Pancreas (tissue), 10 donors: ENCODE measurements around the gene S100A10. TPM values are rescaled to one million over a fixed set of nuclear protein-coding genes. Genes with fewer than 3 reads are reported as not detected.

Experiments
- ATAC-seq, 4 donors: fragments of 200-7000 bp; cut with Tn5 transposase; one replicate each; pipeline versions ENCODE4 v1.8.0 to v1.9.1; 2020; ENCODE audit warnings: mild to moderate bottlenecking in 4 of 4, moderate library complexity in 4 of 4
- DNase-seq, 6 donors: peaks; one replicate each; pipeline ENCODE4 v3.0.0-alpha.2; 2020
- FAIRE-seq: peaks from 2 replicates; lab custom pipeline; 2012; peaks lifted over from hg19 to GRCh38; lab: Jason Lieb, UNC
- H3K27ac ChIP-seq, 4 donors: fragments of 200-600 bp; sonication (generic); 1 replicate in 3 of 4; 2 replicates in 1 of 4; pipeline versions ENCODE4 v1.5.0 to v1.8.0; 2020
- H3K27me3 ChIP-seq, 4 donors: fragments of 200-600 bp; one replicate each; pipeline ENCODE4 v1.8.0; 2021
- H3K36me3 ChIP-seq, 3 donors: fragments of 200-600 bp; sonication (generic) in 1 of 3; one replicate each; pipeline versions ENCODE4 v1.5.0 to v1.8.0; 2020 to 2021
- H3K4me1 ChIP-seq, 3 donors: fragments of 200-600 bp; one replicate each; pipeline ENCODE4 v1.8.0; 2021
- H3K4me3 ChIP-seq, 4 donors: fragments of 200-600 bp; sonication (generic) in 2 of 4; one replicate each; pipeline versions ENCODE4 v1.5.0 to v1.8.0; 2020 to 2021
- H3K9me3 ChIP-seq, 4 donors: fragments of 200-600 bp; one replicate each; pipeline ENCODE4 v1.8.0; 2021
- WGBS, 2 donors: extraction: QIAGEN DNeasy Blood & Tissue Kit; methylation state at CpG; one replicate each; pipeline ENCODE4 v1.1.7; 2013; 5-methylcytosine and 5-hydroxymethylcytosine counted together
- intact Hi-C, 3 donors: fragments of 100-400 bp; cut with DNase I; formaldehyde crosslinking; loops; one replicate each; pipeline versions ENCODE4 v1.11.1 to v1.14.2; 2022
- polyA plus RNA-seq, 2 donors: library from polyadenylated mRNA; stranded (reverse); fragments of 200-250 nt; gene quantifications; one replicate each; pipeline ENCODE4 v1.2.3, GENCODE V29; 2013
- total RNA-seq, 6 donors: library from RNA; stranded (reverse); fragmentation: NEBNext Ultra II Directional in 4 of 6; extraction: Animal tissue kit (Norgen Biotek cat#: 25700) in 4 of 6; gene quantifications; one replicate each; pipeline versions ENCODE4 v1.2.1 to v1.2.4, GENCODE V29; 2021 to 2023
- TF ChIP-seq, protein P1 (sequence below), 4 donors: fragments of 200-600 bp; sonication (generic) in 3 of 4; IDR thresholded peaks; one replicate each; pipeline versions ENCODE4 v1.5.0 to v1.8.0; 2021; ENCODE audit warnings: antibody characterized with exemption in 4 of 4
- donor health status: healthy with polysubstance abuse.
- donor health status: DM: no; HTN: no; CAD: no; lungs with moderate emphysema.
- donor health status: DM: no; HTN: no; CAD: no.
- donor health status: control.
- donor health status: control.
- donor health status: Bipolar disorder and iron deficiency.
- donor health status: DM: yes; HTN: yes; CAD: no.
- donor health status: DM: no; HTN: no; CAD: no.
- donor health status: DM: no; HTN: no; CAD: no.
- donor health status: DM: yes; HTN: yes; CAD: no.

The S100A10 gene
- total and polyA plus RNA-seq, 8 donors, result 34.3 to 269 (median 117) TPM

DNA sequence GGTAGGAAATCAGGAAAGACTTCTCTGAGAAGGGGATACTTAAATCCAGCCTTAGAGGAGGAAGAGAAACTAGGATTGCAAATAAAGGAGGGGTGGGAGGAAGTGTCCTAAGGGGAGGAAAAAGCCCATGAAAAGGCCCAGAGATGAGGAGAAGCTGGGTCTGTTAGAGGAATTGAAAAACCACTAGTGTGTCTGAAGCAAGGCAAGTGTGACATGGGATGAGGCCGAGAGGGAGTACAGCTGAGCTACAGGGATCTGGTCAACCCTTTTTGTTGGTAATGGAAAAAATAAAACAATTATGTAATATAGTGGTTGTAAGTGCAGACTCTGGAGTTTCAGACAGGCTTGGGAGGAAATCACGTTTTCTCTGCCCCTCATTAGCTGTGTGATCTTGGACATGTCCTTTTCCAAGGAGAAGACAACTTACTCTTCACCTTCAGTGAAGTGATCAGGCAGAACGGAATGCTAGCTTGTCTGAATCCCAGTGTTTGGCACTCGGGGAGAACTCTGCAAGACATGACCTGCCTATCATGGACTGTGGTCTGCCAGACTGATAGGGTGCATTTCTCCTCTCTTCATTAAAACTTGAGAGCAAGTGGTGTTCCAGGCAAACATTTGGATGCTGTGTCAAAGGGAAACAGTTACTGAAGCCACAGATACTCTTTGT is 7.4 kb upstream of the S100A10 start:
- no peaks in the 10 kb centered on the region for H3K36me3 ChIP-seq
- H3K27ac ChIP-seq, result no peak overlapping the region
- no peaks in the 10 kb centered on the region for H3K9me3 ChIP-seq
- FAIRE-seq (no peak), ATAC-seq (peak in 2 of 4 donors; percentile 44 to 54), DNase-seq (no peak)
- H3K4me1 ChIP-seq, result peaks cover 0 to 2% (median 0%) of the 10 kb centered on the region in 3 donors
- intact Hi-C loops, result loop anchor here in 1 of 3 donors (5.0 kb wide), 1 partner anchor 34 kb away; no protein-coding TSS in a partner anchor
- H3K27me3 ChIP-seq, result peaks cover 0 to 3% (median 0%) of the 10 kb centered on the region in 4 donors
- TF ChIP-seq, protein P1, sequence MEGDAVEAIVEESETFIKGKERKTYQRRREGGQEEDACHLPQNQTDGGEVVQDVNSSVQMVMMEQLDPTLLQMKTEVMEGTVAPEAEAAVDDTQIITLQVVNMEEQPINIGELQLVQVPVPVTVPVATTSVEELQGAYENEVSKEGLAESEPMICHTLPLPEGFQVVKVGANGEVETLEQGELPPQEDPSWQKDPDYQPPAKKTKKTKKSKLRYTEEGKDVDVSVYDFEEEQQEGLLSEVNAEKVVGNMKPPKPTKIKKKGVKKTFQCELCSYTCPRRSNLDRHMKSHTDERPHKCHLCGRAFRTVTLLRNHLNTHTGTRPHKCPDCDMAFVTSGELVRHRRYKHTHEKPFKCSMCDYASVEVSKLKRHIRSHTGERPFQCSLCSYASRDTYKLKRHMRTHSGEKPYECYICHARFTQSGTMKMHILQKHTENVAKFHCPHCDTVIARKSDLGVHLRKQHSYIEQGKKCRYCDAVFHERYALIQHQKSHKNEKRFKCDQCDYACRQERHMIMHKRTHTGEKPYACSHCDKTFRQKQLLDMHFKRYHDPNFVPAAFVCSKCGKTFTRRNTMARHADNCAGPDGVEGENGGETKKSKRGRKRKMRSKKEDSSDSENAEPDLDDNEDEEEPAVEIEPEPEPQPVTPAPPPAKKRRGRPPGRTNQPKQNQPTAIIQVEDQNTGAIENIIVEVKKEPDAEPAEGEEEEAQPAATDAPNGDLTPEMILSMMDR (IDR thresholded peaks at IDR 0.05), result no peak
- no peak overlapping the region for H3K4me3 ChIP-seq
- 40 to 54% methylated on average over 4 of the region's 4 CpGs for WGBS, 2 donors

DNA sequence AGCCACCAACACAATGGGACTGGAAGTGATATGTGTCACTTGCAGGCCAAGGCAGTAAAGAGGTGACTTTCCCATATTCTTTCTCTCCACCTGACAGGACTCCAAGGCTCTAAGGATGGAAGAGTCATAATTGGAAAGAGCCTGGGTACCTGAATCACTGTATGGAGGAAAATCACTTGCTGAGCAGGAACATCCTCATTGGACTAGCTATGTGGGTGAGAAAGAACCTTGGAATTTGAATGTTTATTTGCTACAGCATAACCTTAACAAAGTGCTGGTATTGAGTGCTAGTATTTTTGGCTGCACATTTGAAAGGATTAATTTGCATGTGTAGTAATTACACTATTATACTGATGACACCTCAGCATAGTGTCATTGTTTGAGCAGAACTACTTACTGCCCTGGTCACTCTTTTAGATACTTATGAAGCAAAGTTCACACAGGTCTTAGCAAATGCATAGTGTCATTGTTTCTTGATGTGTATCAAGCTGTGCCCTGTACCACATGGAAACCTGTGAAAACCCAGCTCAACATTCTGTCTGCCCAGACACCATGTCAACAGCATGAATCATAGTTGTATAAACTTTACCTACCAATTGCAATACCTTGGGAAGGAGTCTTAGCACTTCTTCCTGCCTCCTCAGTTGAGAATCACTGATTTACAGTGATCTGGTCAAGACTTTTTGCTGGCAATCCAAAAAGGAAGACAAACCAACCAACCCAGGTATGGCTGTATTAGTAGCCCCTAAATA is 5.1 kb upstream of the S100A10 start:
- TF ChIP-seq, protein P1 (IDR thresholded peaks at IDR 0.05), result no peak
- FAIRE-seq, result no peak
- no peaks in the 10 kb centered on the region for H3K27me3 ChIP-seq
- H3K9me3 ChIP-seq, result no peaks in the 10 kb centered on the region
- intact Hi-C loops, result loop anchor here in 2 of 3 donors (2.0 to 5.0 kb wide), 2 partner anchors 66 to 68 kb away; no protein-coding TSS in a partner anchor
- no peak overlapping the region for H3K4me3 ChIP-seq
- no peak overlapping the region for H3K27ac ChIP-seq
- H3K36me3 ChIP-seq, result no peaks in the 10 kb centered on the region
- peaks cover 0 to 2% (median 0%) of the 10 kb centered on the region in 3 donors for H3K4me1 ChIP-seq
- no peak for DNase-seq
- no peak for ATAC-seq

DNA sequence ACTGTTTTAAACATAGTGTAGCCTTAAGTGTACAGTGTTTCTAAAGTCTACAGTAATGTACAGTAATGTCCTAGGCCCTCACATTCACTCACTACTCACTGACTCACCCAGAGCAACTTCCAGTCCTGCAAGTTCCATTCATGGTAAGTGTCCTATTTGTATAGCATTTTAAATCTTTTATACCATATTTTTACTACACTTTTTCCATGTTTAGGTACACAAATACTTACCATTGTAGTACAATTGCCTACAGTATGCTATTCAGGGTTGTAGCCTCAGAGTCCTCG is 3.6 kb upstream of the S100A10 start:
- Histone ChIP-seq H3K36me3 (no peaks in the 10 kb centered on the region), H3K9me3 (no peaks in the 10 kb centered on the region), H3K4me1 (peaks cover 0 to 2% (median 0%) of the 10 kb centered on the region in 3 donors), H3K27ac (no peak overlapping the region), H3K4me3 (no peak overlapping the region), H3K27me3 (no peaks in the 10 kb centered on the region)
- TF ChIP-seq, protein P1 (IDR thresholded peaks at IDR 0.05), result no peak
- intact Hi-C loops, result loop anchor here in 1 of 3 donors (5.0 kb wide), 1 partner anchor 65 kb away; no protein-coding TSS in a partner anchor
- no peak for FAIRE-seq
- no peak for DNase-seq
- no peak for ATAC-seq
- 87 to 93% methylated on average over 1 of the region's 1 CpG for WGBS, 2 donors

DNA sequence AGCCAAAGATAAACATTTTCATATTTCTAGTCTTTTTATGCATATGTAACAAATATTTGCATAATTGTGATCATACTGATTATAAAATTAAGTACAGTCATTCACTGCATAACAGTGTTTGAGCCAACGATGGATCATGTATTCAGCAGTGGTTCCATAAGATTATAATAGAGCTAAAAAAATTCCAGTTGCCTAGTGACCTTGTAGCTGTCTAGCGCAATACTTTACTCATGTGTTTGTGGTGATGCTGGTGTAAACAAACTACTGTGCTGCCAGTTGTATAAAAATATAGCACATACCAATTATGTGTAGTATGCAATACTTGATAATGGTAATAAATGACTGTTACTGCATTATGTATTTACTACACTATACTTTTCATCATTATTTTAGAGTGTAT is 2.1 kb upstream of the S100A10 start:
- Histone ChIP-seq H3K4me3 (no peak overlapping the region), H3K27ac (peak overlapping the region in 1 of 4 donors; percentile 6), H3K27me3 (no peaks in the 10 kb centered on the region), H3K36me3 (no peaks in the 10 kb centered on the region), H3K9me3 (no peaks in the 10 kb centered on the region), H3K4me1 (peaks cover 0 to 14% (median 7%) of the 10 kb centered on the region in 3 donors)
- no peak for ATAC-seq
- intact Hi-C loops, result loop anchor here in 1 of 3 donors (5.0 kb wide), 1 partner anchor 63 kb away; no protein-coding TSS in a partner anchor
- no peak for FAIRE-seq
- 69 to 71% methylated on average over 2 of the region's 2 CpGs for WGBS, 2 donors
- DNase-seq, result no peak
- TF ChIP-seq, protein P1 (IDR thresholded peaks at IDR 0.05), result no peak
